Activated CD8-positive, alpha-beta memory T cell treated with anti-CD3 and anti-CD28 coated beads for 1 hour (primary cell): Measurements from ENCODE around the gene CMPK1.
"Not testable (repeated sequence)": the region's sequence is repeated elsewhere in the genome, so short reads cannot be mapped to it uniquely, and the experiment has no call there.

Experiments
- DNase-seq, 2 donors: peaks; one replicate each; pipeline ENCODE4 v3.0.0-alpha.2; 2020; ENCODE audit warnings: low read depth in 1 of 2; ENCODE audit errors: extremely low read depth in 1 of 2

CMPK1 gene

GRCh38 chr1:47337350-47337749 is 3.8 kb downstream of the CMPK1 start:
- DNase-seq: no peak

- no peak for DNase-seq
Measured at GRCh38 chr1:47338249-47339077, 4.9 kb downstream of the CMPK1 start.

- no peak for DNase-seq
Measured at GRCh38 chr1:47340227-47340626, 6.6 kb downstream of the CMPK1 start.

GRCh38 chr1:47346979-47347378 is 13.4 kb downstream of the CMPK1 start:
- DNase-seq: not testable (repeated sequence)

GRCh38 chr1:47347735-47348134 is 14.1 kb downstream of the CMPK1 start:
- no peak for DNase-seq

GRCh38 chr1:47348246-47348645 is 14.7 kb downstream of the CMPK1 start:
- DNase-seq: no peak

GRCh38 chr1:47351305-47351704 is 17.7 kb downstream of the CMPK1 start:
- no peak for DNase-seq

- DNase-seq: no peak
Measured at GRCh38 chr1:47361380-47361779, 27.8 kb downstream of the CMPK1 start.

- DNase-seq: no peak
Measured at GRCh38 chr1:47362828-47363227, 29.2 kb downstream of the CMPK1 start.

GRCh38 chr1:47367651-47368050 is 34.1 kb downstream of the CMPK1 start:
- DNase-seq: no peak

- DNase-seq: no peak
Measured at GRCh38 chr1:47371016-47371517, 37.5 kb downstream of the CMPK1 start.

GRCh38 chr1:47374501-47374900 is 40.9 kb downstream of the CMPK1 start:
- DNase-seq: no peak

GRCh38 chr1:47378147-47378546 is 44.6 kb downstream of the CMPK1 start:
- no peak for DNase-seq

- no peak for DNase-seq
Measured at GRCh38 chr1:47380699-47381098, 47.1 kb downstream of the CMPK1 start.

- no peak for DNase-seq
Measured at GRCh38 chr1:47382399-47382983, 48.9 kb downstream of the CMPK1 start.

- no peak for DNase-seq
Measured at GRCh38 chr1:47384083-47384482, 50.5 kb downstream of the CMPK1 start.

GRCh38 chr1:47385020-47385419 is 51.4 kb downstream of the CMPK1 start:
- no peak for DNase-seq

GRCh38 chr1:47386268-47386667 is 52.7 kb downstream of the CMPK1 start:
- no peak for DNase-seq

- DNase-seq: no peak
Measured at GRCh38 chr1:47388030-47388890, 54.7 kb downstream of the CMPK1 start.

- peak in 1 of 2 donors; percentile 6 for DNase-seq
Measured at GRCh38 chr1:47388891-47389238, 55.3 kb downstream of the CMPK1 start.

GRCh38 chr1:47389731-47390130 is 56.1 kb downstream of the CMPK1 start:
- no peak for DNase-seq
